Measurements from ENCODE around the gene TBXAS1. TPM values are rescaled to one million over a fixed set of nuclear protein-coding genes. Genes with fewer than 3 reads are reported as not detected.

Gene TBXAS1
- total and polyA plus RNA-seq, 2 donors (not counting 3 experiments of a cell fraction or from before 2014, with no cell fraction given), result 2.1 to 4.3 TPM

DNA sequence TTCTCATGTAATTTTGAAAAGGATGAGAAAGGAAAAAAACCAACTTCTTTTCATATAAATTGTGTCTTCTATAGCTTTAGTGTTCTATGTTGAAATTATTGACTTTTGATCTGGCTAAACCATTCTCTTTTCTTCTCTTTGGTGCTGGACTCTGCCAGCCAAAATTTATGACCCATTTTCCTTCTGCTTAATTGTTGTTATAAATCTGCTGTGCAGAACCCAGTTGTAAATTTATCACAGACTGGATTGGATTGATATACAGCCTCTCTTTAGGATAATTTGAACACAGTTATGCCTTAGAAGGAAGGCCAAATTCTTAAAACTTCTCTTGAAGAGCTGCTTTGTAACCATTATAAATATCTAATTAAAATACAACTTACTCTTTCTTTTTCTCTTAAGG, 139.9 kb downstream of the TBXAS1 start:
- FAIRE-seq (no peak), DNase-seq (ENCODE audit: low read depth, low spot score) (no peak)
- intact Hi-C loops (cut with micrococcal nuclease) (no loop called here), dilution Hi-C loops (cut with MboI; ENCODE audit: extremely low pct_ligation_motif_present, low sequenced_read_pairs) (no loop called here)
- H3K4me2 ChIP-seq (ENCODE audit: insufficient read depth, low read length), result no peak overlapping the region
- no peaks in the 10 kb centered on the region for H3K79me2 ChIP-seq (ENCODE audit: control insufficient read depth, insufficient read depth, low read length)
- BruUV-seq (replicated peaks), result no TSS peak
- no peak overlapping the region for H3K4me3 ChIP-seq (replicated peaks in 1 of 3; ENCODE audit: insufficient read depth in 1 of 3, low read depth in 1 of 3, low read length in 3 of 3)
- peaks cover 5 to 8% of the 10 kb centered on the region in 2 experiments for H3K27me3 ChIP-seq (ENCODE audit: control insufficient read depth in 2 of 2, insufficient read depth in 2 of 2, low read length in 2 of 2)
- POLR2A ChIA-PET, result no interaction called here
- no peaks in the 10 kb centered on the region for H3K36me3 ChIP-seq (ENCODE audit: control insufficient read depth in 2 of 2, extremely low read depth in 1 of 2, insufficient read depth in 2 of 2, low read length in 2 of 2)
- H3K9me1 ChIP-seq (replicated peaks; ENCODE audit: control insufficient read depth, extremely low read depth, insufficient read depth, low read length), result no peaks in the 10 kb centered on the region
- H3K9ac ChIP-seq (replicated peaks; ENCODE audit: extremely low read depth, insufficient read depth, low read length), result no peak overlapping the region
- H2AFZ ChIP-seq (ENCODE audit: low read depth, low read length), result no peak overlapping the region
- H3K4me1 ChIP-seq (ENCODE audit: control insufficient read depth, extremely low read depth, insufficient read depth, low read length), result no peaks in the 10 kb centered on the region
- no peak overlapping the region for H3K27ac ChIP-seq (ENCODE audit: insufficient read depth, low read depth, low read length)
- TF ChIP-seq GATA2 (IDR thresholded peaks at IDR 0.05; ENCODE audit: insufficient read depth, insufficient read length, low read depth, low read length), result no peak
- TF ChIP-seq CTCF (IDR thresholded peaks at IDR 0.05; ENCODE audit: extremely low read depth in 1 of 2, insufficient read depth in 1 of 2, low read depth in 1 of 2, low read length in 2 of 2), result no peak
- no peak for TF ChIP-seq EZH2 (IDR thresholded peaks at IDR 0.05; ENCODE audit: borderline replicate concordance, low read depth, low read length, severe bottlenecking)
- no peak for TF ChIP-seq POLR2AphosphoS5 (IDR thresholded peaks at IDR 0.05; ENCODE audit: insufficient read depth, low read depth, low read length)
- TF ChIP-seq FOS (IDR thresholded peaks at IDR 0.05; ENCODE audit: borderline replicate concordance, insufficient read depth, low read length), result no peak
- TF ChIP-seq, protein P1, sequence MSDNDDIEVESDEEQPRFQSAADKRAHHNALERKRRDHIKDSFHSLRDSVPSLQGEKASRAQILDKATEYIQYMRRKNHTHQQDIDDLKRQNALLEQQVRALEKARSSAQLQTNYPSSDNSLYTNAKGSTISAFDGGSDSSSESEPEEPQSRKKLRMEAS (IDR thresholded peaks at IDR 0.05; ENCODE audit: insufficient read depth, insufficient read length), result no peak
- no peak for TF ChIP-seq MYC (IDR thresholded peaks at IDR 0.05; ENCODE audit: low read depth, low read length)
- TF ChIP-seq POLR2A (IDR thresholded peaks at IDR 0.05; ENCODE audit: low read depth, low read length), result no peak
- no peak for TF ChIP-seq JUN (IDR thresholded peaks at IDR 0.05; ENCODE audit: borderline replicate concordance, insufficient read depth, insufficient read length, low read depth)
- CTCF ChIA-PET, result no interaction called here
- H3K9me3 ChIP-seq (replicated peaks; ENCODE audit: control insufficient read depth, insufficient read depth, low read length), result no peaks in the 10 kb centered on the region
- no peaks in the 10 kb centered on the region for H4K20me1 ChIP-seq (replicated peaks; ENCODE audit: control insufficient read depth, extremely low read depth, insufficient read depth, low read length)
